ENCODE data around the gene ATP10A. TPM values are rescaled to one million over a fixed set of nuclear protein-coding genes. Genes with fewer than 3 reads are reported as not detected.
"Not testable (repeated sequence)": the region's sequence is repeated elsewhere in the genome, so short reads cannot be mapped to it uniquely, and the experiment has no call there.

The ATP10A gene
- total RNA-seq, 2 donors from 2014 or later = 16.6 to 22.8 TPM

- ATAC-seq = peak; percentile 50 to 54
- no peaks in the 10 kb centered on the region for H3K9me3 Mint-ChIP-seq
Observed at GRCh38 chr15:25859838-25860645, 3.1 kb downstream of the ATP10A start.

DNA sequence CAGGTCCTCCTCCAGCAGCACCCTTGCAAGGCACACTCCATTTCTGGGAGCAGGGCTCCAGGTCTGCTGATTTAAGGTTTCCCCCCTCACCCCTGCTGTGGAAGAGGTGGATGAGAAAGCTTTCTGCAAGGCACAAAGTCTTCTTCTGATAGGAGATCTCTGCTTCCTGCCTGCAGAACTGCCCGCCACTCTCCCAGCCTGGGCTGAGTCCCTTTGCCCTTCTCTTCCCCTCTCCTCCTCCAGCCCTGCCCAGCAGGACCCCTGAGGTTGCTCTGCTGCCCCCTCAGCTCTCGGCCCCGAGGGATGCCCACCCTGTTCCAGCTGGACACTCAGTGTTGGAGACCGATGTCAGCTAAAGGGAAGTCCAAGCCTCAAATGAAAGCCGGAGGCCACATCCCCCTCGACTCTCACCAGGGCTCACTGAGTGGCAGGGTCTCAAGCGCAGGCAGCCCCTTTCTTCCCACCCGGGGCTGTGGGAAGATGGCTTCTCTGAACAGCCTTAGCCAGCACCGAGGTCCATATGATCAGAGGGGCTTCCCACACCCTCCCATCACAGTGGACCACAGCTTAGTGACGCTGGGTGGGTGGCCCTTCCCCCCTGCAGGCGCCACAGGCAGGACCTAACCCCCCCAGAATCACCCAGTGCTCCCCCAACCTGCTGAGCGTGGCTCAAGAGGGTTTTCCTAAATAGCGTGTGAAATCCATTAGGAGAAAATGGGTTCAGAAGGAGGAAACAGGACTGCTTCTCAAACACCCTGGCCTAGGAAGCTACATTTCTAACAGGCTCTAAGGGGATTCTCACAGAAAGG is 4.0 kb downstream of the ATP10A start:
- Mint-ChIP-seq H3K36me3 (peaks cover 8% of the 10 kb centered on the region), H3K4me1 (ENCODE audit: low read depth in 2 of 2) (peaks cover 65 to 73% of the 10 kb centered on the region in 2 donors)
- DNase-seq (ENCODE audit: low spot score) = no peak

More at GRCh38 chr15:25859838-25860645, 3.1 kb downstream of the ATP10A start:
- H3K27ac Mint-ChIP-seq = peak overlapping the region; percentile 82 to 95
- no peaks in the 10 kb centered on the region for H3K27me3 Mint-ChIP-seq
- peak overlapping the region; percentile 95 for H3K4me3 Mint-ChIP-seq
- peaks cover 62 to 68% of the 10 kb centered on the region in 2 donors for H3K4me1 Mint-ChIP-seq (ENCODE audit: low read depth in 2 of 2)
- H3K36me3 Mint-ChIP-seq = peaks cover 8% of the 10 kb centered on the region
- DNase-seq (ENCODE audit: low spot score) = no peak

GRCh38 chr15:25856059-25856458 is 7.1 kb downstream of the ATP10A start:
- H3K27me3 Mint-ChIP-seq = not testable (repeated sequence)

More for the DNA sequence above, 4.0 kb downstream of the ATP10A start:
- Mint-ChIP-seq H3K27me3 (no peaks in the 10 kb centered on the region), H3K27ac (peak overlapping the region; percentile 82 to 95), H3K4me3 (peak overlapping the region; percentile 95), H3K9me3 (no peaks in the 10 kb centered on the region)
- ATAC-seq = no peak

GRCh38 chr15:25852661-25853524 is 10.2 kb downstream of the ATP10A start:
- Mint-ChIP-seq H3K27me3 (no peaks in the 10 kb centered on the region), H3K4me3 (peak overlapping the region; percentile 63), H3K27ac (peak overlapping the region; percentile 63 to 89), H3K36me3 (peaks cover 8% of the 10 kb centered on the region), H3K4me1 (ENCODE audit: low read depth in 2 of 2) (peaks cover 75 to 94% of the 10 kb centered on the region in 2 donors), H3K9me3 (no peaks in the 10 kb centered on the region)
- ATAC-seq (no peak), DNase-seq (ENCODE audit: low spot score) (no peak)

More at GRCh38 chr15:25856059-25856458, 7.1 kb downstream of the ATP10A start:
- H3K36me3 Mint-ChIP-seq; H3K9me3 Mint-ChIP-seq; H3K4me3 Mint-ChIP-seq; DNase-seq (ENCODE audit: low spot score); ATAC-seq: not testable (repeated sequence)
- H3K4me1 Mint-ChIP-seq (ENCODE audit: low read depth in 2 of 2) = peaks cover 79 to 88% of the 10 kb centered on the region in 2 donors
- H3K27ac Mint-ChIP-seq = peak overlapping the region in 1 of 2 donors; percentile 56

DNA sequence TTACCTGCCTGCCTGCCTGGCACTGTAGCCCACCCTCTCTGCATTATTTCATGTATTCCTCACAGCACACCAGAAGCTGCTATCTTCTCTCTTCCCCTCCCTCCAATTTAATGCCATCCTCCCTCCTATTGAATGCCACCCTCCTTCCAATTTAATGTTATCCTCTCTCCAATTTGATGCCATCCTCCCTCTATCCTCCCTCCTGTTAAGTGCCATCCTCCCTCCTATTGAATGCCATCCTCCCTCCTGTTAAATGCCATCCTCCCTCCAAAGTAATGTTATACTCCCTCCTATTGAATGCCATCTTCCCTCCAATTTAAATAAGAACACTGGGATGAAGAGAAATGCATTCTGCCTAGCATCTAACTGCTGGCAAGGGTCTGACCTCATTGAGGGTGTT is 11.1 kb downstream of the ATP10A start:
- Mint-ChIP-seq H3K4me3 (peak overlapping the region; percentile 63), H3K27ac (peak overlapping the region; percentile 63 to 89), H3K9me3 (no peaks in the 10 kb centered on the region), H3K4me1 (ENCODE audit: low read depth in 2 of 2) (peaks cover 76 to 88% of the 10 kb centered on the region in 2 donors), H3K27me3 (no peaks in the 10 kb centered on the region), H3K36me3 (peaks cover 8% of the 10 kb centered on the region)
- DNase-seq (ENCODE audit: low spot score) = no peak
- ATAC-seq = no peak

DNA sequence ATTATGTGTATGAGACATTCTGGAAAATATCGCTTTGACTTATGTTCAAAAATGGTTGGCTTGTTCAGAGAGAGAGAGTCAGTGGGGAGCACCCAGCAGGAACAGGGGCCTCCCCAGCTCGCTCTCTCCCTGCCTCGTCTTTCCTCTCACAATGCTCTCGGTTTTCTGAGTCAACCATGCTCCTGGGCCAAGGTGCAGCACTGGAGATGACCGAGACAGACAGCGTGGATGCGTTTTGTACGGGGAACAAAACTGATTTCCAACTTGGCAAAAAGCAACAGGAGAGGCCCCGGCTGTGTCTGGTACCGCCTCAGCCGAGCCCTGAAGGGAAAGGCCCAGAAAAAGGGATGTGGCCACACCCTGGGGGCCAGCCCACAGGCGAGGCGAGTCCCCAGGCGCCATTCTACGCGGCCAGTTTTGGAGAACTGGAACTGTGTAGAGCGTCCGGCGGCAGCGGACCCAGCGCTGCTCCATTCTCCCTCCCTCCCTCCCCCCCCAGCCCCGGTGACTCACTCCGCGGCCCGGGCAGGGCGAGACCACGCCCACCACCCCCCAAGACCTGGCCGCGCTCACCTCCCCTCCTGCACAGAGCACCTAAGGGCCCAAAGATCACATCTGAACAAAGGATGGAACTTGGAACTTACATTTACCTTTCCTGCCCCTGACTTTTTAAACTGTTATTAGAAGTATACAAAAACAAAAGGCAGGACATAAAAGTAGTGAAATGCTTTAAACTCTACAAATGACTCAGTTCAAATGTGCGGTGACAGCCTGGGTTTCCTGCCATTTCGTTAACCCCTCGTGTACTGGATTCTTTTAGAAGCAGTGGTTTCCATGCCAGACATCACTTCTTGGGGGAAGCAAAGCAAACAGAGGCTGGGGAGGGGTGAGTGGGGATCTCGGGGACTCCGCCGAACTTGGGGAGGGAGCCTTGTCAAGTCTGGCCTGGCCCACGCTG is 12.7 kb downstream of the ATP10A start:
- DNase-seq (ENCODE audit: low spot score) (peak; percentile 87), ATAC-seq (peak; percentile 83 to 91)
- no peaks in the 10 kb centered on the region for H3K9me3 Mint-ChIP-seq
- peaks cover 77 to 85% of the 10 kb centered on the region in 2 donors for H3K4me1 Mint-ChIP-seq (ENCODE audit: low read depth in 2 of 2)
- peak overlapping the region; percentile 89 to 97 for H3K27ac Mint-ChIP-seq
- H3K36me3 Mint-ChIP-seq = no peaks in the 10 kb centered on the region
- peak overlapping the region; percentile 94 for H3K4me3 Mint-ChIP-seq
- no peaks in the 10 kb centered on the region for H3K27me3 Mint-ChIP-seq

- H3K4me1 Mint-ChIP-seq (ENCODE audit: low read depth in 2 of 2) = peaks cover 77 to 82% of the 10 kb centered on the region in 2 donors
- no peaks in the 10 kb centered on the region for H3K9me3 Mint-ChIP-seq
- ATAC-seq (no peak), DNase-seq (ENCODE audit: low spot score) (no peak)
- no peaks in the 10 kb centered on the region for H3K36me3 Mint-ChIP-seq
- no peaks in the 10 kb centered on the region for H3K27me3 Mint-ChIP-seq
- peak overlapping the region; percentile 94 for H3K4me3 Mint-ChIP-seq
- peak overlapping the region; percentile 89 to 97 for H3K27ac Mint-ChIP-seq
Observed at GRCh38 chr15:25849157-25849921, 13.8 kb downstream of the ATP10A start.

DNA sequence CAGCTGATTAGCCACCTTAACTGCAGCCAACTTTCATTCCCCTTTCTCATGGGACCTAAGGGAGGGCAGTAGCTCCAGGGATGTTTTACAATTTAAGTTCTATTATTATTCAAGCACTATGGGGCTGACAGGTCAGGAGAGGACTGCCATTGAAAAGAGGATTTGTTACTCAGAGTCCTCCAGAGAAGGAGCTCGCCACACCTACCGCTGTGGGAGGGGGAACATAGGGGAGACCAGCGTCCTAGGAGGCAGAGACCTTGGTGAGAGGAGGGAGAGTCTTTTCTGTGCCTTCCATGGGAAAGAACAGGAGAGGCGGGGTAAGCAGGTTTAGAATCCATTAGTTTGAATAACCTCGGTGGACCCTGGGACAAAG is 14.4 kb downstream of the ATP10A start:
- DNase-seq (ENCODE audit: low spot score) = no peak

GRCh38 chr15:25848325-25848724 is 14.8 kb downstream of the ATP10A start:
- Mint-ChIP-seq H3K36me3 (no peaks in the 10 kb centered on the region), H3K9me3 (no peaks in the 10 kb centered on the region), H3K4me1 (ENCODE audit: low read depth in 2 of 2) (peaks cover 75 to 83% of the 10 kb centered on the region in 2 donors), H3K4me3 (no peak overlapping the region), H3K27ac (peak overlapping the region; percentile 89 to 97), H3K27me3 (no peaks in the 10 kb centered on the region)
- ATAC-seq (no peak), DNase-seq (ENCODE audit: low spot score) (no peak)

More for the DNA sequence above, 14.4 kb downstream of the ATP10A start:
- Mint-ChIP-seq H3K9me3 (no peaks in the 10 kb centered on the region), H3K27me3 (no peaks in the 10 kb centered on the region), H3K4me3 (peak overlapping the region; percentile 94), H3K27ac (peak overlapping the region; percentile 89 to 97), H3K4me1 (ENCODE audit: low read depth in 2 of 2) (peaks cover 76 to 83% of the 10 kb centered on the region in 2 donors), H3K36me3 (no peaks in the 10 kb centered on the region)
- no peak for ATAC-seq

DNA sequence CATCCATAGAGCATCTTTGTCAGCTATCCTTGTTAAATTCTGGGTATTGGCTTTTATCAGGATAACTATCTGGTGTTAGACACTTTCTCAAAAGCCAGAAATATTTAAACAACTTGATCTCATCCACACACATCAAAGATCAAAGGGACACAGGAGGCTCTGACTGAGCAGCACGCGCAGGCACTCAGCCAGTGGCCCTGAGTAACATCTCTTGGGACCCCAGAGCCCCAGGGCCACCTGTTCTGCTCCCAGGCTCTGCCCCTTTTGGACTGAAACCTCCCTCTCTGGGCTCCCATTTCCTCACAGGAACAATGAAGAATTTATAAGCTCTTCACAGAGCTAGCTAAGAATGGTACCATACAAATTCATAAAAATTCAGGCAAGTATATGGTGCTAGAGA is 16.1 kb downstream of the ATP10A start:
- Mint-ChIP-seq H3K27ac (peak overlapping the region; percentile 49 to 82), H3K4me3 (no peak overlapping the region), H3K9me3 (no peaks in the 10 kb centered on the region), H3K4me1 (ENCODE audit: low read depth in 2 of 2) (peaks cover 66 to 70% of the 10 kb centered on the region in 2 donors), H3K36me3 (no peaks in the 10 kb centered on the region), H3K27me3 (no peaks in the 10 kb centered on the region)
- ATAC-seq = no peak
- DNase-seq (ENCODE audit: low spot score) = no peak

- H3K27ac Mint-ChIP-seq = peak overlapping the region; percentile 49 to 82
- peak; percentile 68 to 79 for ATAC-seq
- H3K4me3 Mint-ChIP-seq = peak overlapping the region; percentile 74
- peaks cover 63 to 64% of the 10 kb centered on the region in 2 donors for H3K4me1 Mint-ChIP-seq (ENCODE audit: low read depth in 2 of 2)
- H3K27me3 Mint-ChIP-seq = no peaks in the 10 kb centered on the region
- DNase-seq (ENCODE audit: low spot score) = no peak
- no peaks in the 10 kb centered on the region for H3K9me3 Mint-ChIP-seq
- no peaks in the 10 kb centered on the region for H3K36me3 Mint-ChIP-seq
Observed at GRCh38 chr15:25846377-25846776, 16.8 kb downstream of the ATP10A start.

Measured in natural killer cell treated with Interleukin-12 subunit alpha and Interleukin-12 subunit beta and Interleukin-15 and Interleukin-18, amount 100 ng/mL, for 72 hours (primary cell).